Coronary artery (tissue), 2 donors: ENCODE measurements around the gene ZNF816.

Source experiments
- DNase-seq: peaks from one replicate; pipeline ENCODE4 v3.0.0-alpha.2; 2017; ENCODE audit warnings: low spot score
- H3K27ac ChIP-seq, 2 donors: fragments of 200-600 bp; sonication (generic); one replicate each; pipeline ENCODE4 v1.5.1; 2016 to 2019
- H3K4me3 ChIP-seq: fragments of 200-600 bp; sonication (generic); 2 replicates; pipeline ENCODE4 v1.5.1; 2016; ENCODE audit warnings: mild to moderate bottlenecking, moderate library complexity
- CTCF ChIP-seq: fragments of 200-600 bp; sonication (generic); IDR thresholded peaks from one replicate; pipeline ENCODE4 v1.5.1; 2019; ENCODE audit warnings: antibody characterized with exemption

ZNF816 gene

GRCh38 chr19:52962394-52963246 is at the start of gene ZNF816:
TSS of gene ZNF816 (minus strand) at chr19:52962881. CDS start at chr19:52956089, 6,792 bp downstream.
- peak within 1 kb of the TSS; percentile 50 to 81 for H3K27ac ChIP-seq
- no peak for TF ChIP-seq CTCF
- DNase-seq, result peak; percentile 99
- H3K4me3 ChIP-seq, result peak within 1 kb of the TSS; percentile 78

GRCh38 chr19:53012006-53012405 is 49.3 kb upstream of the ZNF816 start:
- TF ChIP-seq CTCF, result no peak
- no peak for DNase-seq
- no peak overlapping the region for H3K4me3 ChIP-seq
- H3K27ac ChIP-seq, result no peak overlapping the region

GRCh38 chr19:53010494-53010893 is 47.8 kb upstream of the ZNF816 start:
- no peak for TF ChIP-seq CTCF
- Histone ChIP-seq H3K27ac (no peak overlapping the region), H3K4me3 (no peak overlapping the region)
- no peak for DNase-seq

GRCh38 chr19:53008061-53008778 is 45.5 kb upstream of the ZNF816 start:
- DNase-seq, result no peak
- no peak overlapping the region for H3K27ac ChIP-seq
- no peak for TF ChIP-seq CTCF
- no peak overlapping the region for H3K4me3 ChIP-seq

GRCh38 chr19:53007606-53008005 is 44.9 kb upstream of the ZNF816 start:
- DNase-seq, result no peak
- H3K4me3 ChIP-seq, result no peak overlapping the region
- no peak overlapping the region for H3K27ac ChIP-seq
- TF ChIP-seq CTCF, result no peak

GRCh38 chr19:53007200-53007599 is 44.5 kb upstream of the ZNF816 start:
- no peak for TF ChIP-seq CTCF
- H3K27ac ChIP-seq, result no peak overlapping the region
- no peak for DNase-seq
- no peak overlapping the region for H3K4me3 ChIP-seq
